ENCODE results near the gene DCAF7.

Gene DCAF7, protein sequence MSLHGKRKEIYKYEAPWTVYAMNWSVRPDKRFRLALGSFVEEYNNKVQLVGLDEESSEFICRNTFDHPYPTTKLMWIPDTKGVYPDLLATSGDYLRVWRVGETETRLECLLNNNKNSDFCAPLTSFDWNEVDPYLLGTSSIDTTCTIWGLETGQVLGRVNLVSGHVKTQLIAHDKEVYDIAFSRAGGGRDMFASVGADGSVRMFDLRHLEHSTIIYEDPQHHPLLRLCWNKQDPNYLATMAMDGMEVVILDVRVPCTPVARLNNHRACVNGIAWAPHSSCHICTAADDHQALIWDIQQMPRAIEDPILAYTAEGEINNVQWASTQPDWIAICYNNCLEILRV

DNA sequence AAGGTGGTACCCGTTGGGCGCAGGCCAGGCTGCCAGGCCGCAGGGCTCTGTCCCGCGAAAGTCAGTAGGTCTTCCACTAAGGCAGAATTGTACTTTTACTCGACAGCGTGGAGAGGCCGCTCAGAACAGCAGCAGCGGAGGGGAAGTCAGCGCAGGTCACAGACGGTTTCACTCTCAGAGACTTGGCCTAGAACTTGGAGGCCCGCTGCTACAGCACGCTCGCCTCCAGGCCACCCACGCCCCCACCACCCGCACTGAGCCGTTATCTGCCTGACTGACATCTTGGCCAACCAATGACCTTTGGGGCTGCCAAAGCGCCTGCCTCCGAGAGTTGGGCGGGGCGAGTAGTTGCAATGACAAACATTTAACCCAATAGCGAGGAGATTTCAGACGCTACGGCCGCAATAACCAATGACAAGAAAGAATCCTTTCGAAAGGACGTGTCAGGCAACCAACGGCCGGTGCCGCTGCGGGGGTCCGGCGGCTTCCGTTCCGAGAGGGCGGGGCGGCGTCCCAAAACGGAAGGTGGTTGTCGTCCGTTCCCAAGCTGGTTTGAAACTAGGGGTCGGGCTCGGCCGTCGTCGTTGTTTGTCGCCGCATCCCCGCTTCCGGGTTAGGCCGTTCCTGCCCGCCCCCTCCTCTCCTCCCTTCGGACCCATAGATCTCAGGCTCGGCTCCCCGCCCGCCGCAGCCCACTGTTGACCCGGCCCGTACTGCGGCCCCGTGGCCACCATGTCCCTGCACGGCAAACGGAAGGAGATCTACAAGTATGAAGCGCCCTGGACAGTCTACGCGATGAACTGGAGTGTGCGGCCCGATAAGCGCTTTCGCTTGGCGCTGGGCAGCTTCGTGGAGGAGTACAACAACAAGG, at the start of gene DCAF7:
Gene DCAF7 (plus strand): TSS at position 532 of the 871 bp plus-strand sequence. CDS start 201 bp downstream, at position 733.
- DNase-seq (ENCODE audit: low spot score): peak; percentile 100

DNA sequence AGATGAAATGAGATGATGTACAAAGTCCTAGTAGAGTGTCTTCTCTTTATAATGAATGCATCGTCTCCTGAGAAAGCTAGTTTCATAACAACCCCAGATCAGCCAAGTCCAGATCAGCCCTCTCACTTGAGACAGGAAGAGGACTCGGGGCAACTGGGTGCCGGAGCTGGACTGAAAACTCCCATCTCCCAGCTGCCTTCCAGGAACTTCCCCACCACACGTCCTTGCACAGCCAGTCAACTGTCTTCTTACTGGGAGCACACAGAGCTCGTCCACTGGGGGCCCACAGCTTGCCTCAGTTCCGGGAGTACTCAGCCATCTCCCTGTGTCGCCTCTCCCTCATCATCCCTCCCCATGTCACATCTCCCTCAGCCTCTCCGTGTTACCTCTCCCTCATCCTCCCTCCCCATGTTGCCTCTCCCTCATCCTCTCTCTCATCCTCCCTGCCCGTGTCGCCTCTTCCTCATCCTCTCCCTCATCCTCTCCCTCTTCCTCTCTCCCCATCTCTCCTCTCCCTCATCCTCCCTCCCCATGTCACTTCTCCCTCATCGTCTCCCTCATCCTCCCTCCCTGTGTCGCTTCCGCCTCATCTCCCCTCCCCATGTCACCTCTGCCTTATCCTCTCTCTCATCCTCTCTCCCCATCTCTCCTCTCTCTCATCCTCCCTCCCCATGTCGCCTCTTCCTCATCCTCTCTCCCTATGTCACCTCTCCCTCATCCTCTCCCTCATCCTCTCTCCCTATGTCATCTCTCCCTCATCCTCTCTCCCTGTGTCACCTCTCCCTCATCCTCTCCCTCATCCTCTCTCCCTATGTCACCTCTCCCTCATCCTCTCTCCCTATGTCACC, 49.5 kb upstream of the DCAF7 start:
- DNase-seq (ENCODE audit: low spot score): no peak

DNA sequence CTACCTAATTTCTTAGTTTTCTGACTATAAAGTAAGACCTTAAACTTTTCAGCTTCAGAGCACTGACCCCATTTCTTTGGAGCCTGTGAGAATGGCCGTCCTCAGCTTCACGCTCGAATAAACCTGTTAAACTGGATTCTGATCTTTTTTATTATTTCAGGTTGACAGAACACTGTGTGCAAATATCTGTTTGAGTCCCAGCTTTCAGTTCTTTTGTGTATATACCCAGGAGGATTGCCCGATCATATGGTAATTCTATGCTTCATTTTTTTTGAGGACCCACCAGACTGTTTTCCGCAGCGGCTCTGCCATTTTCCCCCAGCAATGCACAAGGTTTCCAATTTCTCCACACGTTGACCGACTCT, 47.0 kb upstream of the DCAF7 start:
- DNase-seq (ENCODE audit: low spot score): no peak

DNA sequence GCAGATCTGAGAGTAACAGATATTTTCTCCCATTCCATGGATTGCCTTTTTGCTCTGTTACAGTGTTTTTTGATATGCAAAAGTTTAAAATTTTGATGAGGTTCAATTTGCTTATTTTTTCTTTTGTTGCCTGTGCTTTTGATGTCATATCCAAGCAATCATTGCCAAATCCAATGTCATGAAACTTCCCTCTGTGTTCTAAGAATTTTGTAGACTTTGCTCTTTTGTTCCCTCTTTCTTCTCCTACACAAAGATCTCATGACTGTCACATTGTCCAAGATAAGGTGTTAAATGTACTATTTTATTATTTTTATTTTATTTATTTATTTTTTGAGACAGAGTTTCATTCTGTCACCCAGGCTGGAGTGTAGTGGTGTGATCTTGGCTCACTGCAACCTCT, 46.0 kb upstream of the DCAF7 start:
- no peak for DNase-seq (ENCODE audit: low spot score)

DNA sequence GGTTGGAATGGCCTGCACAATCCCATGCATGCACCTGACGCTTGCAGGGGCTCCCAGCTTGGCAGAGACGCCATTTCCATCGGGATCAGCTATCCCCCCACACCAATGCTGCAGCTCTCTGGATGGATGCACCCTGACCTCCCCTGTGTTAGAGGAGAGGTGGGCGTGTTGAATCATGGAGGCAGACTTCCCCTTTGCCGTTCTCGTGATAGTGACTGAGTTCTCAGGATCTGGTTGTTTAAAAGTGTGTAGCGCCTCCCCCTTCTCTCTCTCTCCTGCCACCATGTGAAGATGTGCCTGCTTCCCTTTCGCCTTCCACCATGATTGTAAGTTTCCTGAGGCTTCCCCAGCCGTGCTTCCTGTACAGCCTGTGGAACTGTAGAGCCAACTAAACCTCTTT, 44.9 kb upstream of the DCAF7 start:
- DNase-seq (ENCODE audit: low spot score): no peak

DNA sequence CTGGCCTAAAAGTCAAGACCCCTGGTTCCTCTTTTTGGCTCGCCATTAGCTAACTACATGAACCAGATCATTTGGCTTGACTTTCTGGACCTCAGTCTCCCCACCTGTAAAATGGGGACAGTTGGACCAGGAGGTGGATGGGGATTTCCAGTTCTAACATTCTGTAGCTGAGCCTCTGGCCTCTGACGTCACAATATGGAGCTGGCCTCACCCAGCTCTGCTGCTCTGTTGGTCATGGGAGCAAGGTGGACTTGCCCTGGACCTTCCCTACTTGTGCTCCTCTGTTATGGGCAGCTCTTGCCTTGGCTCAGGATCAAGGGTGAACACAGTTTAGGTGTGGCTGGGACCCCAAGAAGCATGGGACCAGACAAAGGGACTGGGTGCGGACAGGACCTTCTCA, 43.6 kb upstream of the DCAF7 start:
- DNase-seq (ENCODE audit: low spot score): no peak

DNA sequence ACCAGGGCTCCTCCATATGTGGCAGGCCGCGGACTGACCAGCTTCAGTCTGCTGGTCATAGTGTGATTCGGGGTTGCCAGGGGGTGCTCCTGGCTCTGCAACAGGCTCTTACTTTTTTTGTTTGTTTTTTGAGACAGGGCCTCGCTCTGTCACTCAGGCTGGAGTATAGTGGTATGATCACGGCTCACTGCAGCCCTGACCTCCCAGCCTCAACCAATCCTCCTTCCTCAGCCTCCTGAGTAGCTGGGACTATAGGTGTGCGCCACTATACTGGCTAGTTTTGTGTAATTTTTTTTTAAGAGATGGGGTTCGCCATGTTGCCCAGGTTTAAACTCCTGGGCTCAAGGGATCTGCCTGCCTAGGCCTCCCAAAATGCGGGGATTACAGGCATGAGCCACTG, 38.9 kb upstream of the DCAF7 start:
- DNase-seq (ENCODE audit: low spot score): no peak

DNA sequence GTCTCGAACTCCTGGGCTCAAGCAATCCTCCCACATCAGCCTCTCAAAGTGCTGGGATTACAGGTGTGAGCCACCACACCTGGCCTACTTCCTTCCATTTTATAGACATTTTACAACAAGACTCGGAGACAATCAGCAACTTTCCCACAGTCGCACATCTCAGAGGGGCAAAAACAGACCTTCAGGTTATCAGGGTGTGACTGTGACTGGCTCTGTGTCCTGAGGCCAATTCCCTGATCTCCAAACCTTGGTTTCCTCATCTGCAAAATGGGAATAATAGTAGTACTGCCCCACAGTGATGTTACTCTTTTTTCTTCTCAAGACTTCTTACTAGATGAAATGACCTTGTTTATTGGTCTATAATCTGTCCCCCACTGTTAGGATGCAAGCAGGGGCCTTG, 37.9 kb upstream of the DCAF7 start:
- DNase-seq (ENCODE audit: low spot score): no peak

DNA sequence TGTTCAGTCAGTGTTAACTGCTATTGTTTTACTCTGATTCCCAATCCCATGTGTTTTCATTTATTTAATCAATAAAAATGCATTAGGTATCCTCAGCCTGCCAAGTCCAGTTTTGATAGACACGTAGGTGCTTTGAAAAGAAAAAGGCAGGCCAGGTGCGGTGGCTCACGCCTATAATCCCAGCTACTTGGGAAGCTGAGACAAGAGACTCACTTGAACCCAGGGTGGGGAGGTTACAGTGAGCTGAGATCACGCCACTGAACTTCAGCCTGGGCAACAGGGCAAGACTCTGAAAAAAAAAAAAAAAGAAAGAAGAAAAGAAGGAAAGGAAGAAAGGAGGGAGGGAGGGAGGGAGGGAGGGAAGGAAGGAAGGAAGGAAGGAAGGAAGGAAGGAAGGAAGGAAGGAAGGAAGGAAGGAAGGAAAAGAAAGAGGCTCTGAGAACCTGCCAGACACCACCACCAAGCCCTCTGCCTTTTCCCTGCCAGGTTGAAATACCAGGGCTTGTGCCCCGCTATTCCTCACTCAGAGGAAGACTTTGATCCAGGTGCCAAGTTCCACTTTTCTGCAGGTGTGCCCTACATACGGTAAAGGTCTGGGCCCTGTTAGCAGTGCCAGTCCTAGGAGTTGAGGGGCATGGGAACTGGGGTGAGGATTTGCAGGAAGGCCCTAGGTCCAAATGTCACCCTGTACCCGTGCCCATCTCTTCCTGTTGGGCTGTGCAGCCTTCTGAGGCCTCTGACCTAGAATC, 37.2 kb upstream of the DCAF7 start:
- DNase-seq (ENCODE audit: low spot score): no peak

DNA sequence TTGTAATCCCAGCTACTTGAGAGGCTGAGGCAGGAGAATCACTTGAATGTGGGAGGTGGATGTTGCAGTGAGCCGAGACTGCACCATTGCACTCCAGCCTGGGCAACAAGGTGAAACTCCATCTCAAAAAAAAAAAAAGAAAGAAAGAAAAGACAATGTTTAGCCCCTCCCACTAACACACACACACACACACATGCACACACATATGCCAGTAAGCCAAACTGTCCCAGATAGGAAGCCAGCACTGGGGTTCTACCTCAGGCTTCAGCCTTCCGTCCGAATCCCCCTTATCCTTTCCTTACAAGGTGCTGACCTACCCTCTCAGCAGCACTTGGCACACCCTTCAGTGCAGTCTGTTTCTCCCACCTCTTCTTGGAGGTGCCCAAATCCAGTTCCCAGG, 35.8 kb upstream of the DCAF7 start:
- DNase-seq (ENCODE audit: low spot score): no peak

DNA sequence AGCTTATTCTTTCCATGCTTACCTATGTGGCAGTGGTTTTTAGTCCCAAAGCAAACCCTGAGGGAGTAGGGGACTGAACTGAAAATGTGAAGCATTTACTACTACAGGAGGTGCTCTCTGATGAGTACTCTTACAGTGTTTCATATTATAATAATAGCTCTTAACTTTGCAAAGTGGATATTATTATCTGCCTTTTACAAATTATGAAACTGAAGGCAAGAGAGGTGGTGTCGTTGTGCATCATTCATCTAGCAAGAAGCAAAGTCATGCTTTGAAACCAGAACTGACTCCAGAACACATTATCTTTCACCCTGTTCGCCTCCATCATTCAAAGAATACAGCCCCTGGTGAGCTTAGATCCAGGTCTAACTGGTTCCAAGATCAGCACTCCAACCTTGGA, 35.3 kb upstream of the DCAF7 start:
- DNase-seq (ENCODE audit: low spot score): no peak

DNA sequence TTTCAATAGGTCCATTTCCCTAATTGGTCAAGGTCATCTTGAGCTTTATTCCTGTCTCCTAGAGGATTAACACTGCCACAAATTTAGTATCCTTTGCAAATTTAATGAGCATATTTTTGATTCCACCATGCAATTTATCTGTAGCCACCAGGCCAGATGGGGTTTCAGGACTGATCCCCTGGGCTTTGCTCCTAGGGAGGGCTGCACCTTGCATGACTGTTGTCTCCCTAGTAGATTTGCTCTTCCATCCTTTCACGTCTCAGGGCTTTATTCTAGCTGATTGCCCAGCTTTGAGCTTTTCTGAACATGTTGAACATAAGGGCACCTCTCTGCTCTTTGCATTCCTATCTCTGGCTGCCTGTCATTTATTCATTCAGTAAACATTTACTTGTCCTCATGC, 34.9 kb upstream of the DCAF7 start:
- DNase-seq (ENCODE audit: low spot score): no peak

DNA sequence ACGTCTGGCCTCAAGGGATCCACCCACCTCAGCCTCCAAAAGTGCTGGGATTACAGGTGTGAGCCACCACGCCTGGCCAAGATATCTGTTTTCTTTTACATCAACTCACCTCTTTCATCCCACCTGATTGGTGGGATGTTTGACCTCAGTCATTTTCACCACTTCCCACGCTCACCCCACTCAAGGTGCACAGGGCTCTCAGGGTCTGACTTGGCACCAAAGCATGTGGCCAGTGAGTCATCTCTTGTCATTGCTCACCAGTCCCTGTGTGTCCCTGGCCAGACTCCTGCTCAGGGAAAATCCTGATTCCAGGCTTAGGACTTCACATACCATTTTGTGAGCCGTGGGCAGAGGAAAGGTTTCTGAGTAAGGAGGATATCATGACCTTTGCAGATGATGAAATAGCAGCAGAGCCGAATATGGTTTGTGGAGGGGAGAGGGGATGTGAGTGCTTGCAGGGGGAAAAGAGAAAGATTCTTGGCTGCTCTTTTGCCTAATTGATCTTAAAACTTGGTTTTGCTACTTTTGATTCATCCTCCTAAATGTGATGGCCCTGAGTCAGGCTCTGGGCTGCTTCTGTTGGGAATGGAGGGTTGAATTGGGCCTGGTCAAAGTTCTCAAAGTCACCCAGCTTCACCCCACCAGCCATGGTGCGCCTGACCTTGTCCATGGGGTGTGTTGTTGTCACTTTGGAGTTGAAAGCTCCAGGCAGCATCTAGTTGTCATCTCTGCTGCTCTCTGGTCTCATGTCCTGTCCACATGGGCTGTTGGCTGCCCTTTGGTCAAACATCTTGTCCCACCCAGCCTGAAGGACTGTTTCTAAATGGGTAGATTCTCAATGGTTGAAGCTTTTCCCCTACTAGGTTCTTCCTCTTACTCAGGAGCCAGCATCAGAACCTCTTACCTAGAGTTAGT, 33.1 kb upstream of the DCAF7 start:
- peak; percentile 38 for DNase-seq (ENCODE audit: low spot score)

DNA sequence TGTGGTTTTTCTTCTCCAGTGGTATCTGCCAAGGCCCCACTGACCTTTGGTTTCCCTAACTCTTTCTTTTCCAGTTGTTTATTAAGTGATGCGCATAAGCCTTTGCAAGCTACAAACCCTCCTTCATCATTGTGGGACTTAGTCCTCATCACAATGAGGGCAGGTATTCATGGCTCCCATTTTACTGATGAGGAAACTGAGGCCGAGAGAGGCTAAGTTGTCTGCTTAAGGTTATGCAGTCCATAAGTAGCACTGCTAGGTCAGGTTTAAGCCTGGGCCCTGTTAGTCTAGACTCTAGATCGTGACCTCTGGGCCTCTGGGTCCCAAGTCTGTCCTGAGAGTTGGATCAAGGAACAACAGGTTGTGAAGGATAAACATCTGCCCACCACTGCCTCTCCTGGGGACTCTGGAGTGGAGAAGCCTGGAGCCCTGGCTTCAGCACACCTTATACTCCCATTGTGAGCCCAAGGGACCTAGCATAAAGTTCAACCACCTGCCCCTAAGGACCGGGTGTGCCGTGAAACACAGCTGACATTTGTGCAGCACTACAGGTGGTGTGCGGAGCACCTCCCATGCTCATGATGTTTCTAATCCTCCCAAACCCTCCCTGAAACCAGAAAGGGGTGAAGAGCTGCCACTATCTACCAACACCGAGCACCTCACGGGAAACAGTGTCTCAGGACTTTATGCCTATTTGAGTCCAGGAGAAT, 32.3 kb upstream of the DCAF7 start:
- no peak for DNase-seq (ENCODE audit: low spot score)

DNA sequence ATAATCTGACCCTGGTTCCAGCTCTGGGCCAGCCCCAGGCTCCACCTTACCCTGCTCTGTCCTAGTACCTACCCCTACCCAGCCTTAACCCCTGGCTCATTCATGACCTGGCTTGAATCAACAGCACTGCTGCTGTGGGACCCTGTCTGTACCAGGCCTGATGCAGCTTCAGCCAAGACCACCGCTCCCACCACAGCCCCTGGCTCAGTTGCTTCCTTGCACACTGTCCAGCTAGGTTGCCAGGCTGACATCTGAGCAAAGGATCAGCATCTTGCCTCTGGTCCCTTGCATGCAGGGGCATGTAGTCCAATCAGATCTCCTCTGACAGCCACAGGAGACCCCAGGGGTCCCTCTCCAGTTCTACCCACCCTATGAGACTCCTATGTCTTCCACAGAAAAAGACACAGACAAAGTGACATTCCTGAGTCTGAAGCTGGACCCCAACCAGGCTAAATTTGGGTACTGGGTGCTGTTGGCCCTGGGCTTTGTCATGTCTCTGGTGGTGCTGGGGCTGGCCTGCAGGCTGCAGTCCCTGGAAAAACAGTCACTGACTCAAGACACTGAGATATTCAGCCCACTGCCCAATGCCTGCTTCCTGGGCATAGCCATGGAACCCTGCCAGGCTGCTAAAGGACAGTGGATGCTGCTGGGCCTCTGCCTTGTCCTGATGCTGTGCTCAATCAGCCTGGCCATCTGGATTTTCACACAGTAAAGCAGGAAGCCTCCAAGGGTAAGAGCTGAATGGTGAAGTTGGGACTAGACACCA, 31.0 kb upstream of the DCAF7 start:
- DNase-seq (ENCODE audit: low spot score): no peak

DNA sequence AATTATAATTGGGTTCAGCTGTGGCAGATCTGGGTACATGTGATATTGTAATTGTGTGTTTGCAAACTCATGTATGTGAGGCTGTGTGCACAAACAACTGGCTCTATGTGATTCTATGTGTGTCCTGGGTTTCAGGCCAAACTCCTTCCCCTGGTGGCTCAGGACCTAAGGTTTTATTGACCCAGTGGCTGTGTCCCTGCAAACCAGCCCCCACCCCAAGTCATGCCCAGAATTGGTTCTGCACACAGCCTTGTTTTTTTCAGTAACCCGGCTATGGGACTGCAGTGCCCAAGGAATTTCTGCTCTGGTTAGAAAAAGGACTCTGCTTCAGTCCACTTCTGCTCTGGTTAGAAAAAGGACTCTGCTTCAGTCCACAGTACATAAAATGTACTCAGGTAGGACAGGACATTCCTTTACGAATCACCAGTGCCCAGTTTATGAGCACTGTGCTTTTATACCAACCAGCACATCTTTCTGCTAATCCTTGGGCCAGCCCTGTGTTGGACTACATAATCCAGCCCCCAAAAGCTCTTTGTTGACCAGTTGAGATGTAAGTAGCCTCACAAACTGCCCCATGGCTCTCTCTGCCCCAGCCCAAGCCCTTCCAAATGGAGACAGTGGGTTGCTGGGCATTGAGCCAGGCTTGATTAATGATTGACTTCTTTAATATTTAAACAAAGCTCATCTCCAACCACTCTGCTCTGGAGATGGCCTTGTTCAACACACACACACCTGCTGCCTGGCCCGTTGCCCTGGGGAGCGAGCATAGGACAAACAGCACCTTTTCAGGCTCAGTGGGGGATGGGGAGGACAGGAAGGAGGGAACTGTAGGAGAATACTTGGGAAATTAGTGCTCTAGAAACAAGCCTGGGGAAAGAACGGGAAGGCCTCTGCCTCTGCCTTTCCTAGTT, 30.1 kb upstream of the DCAF7 start:
- no peak for DNase-seq (ENCODE audit: low spot score)

DNA sequence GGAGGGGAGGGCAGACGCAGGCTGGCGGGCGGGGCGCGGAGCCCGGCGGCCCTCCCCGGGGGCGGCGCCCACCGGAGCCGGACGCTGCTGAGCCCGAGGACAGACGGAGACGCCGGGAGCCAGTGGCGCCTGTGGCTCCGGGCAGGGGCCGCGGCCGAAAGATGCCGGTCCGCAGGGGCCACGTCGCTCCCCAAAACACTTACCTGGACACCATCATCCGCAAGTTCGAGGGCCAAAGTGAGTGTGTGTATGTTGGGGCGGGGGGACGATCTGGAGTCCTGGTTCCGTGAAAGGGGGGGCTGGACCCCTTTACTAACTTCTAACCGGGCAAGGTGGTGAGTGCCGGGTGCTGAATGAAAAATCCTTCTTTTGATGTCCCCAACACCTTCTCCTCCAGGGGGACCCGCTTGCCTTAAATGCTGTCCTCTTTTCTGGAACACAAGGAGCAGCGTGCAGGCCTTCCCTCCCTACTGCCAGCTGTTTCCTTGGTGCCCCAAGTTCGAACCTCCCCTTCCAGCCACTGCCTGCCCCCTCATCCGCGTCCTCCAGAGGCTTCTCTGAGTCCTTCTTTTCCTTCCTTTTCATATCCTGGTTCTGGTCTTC, 26.9 kb upstream of the DCAF7 start, which contains the start of gene KCNH6:
Gene KCNH6 (plus strand): TSS at position 106 of the 603 bp plus-strand sequence. CDS start 56 bp downstream, at position 162.
- no peak for DNase-seq (ENCODE audit: low spot score)

DNA sequence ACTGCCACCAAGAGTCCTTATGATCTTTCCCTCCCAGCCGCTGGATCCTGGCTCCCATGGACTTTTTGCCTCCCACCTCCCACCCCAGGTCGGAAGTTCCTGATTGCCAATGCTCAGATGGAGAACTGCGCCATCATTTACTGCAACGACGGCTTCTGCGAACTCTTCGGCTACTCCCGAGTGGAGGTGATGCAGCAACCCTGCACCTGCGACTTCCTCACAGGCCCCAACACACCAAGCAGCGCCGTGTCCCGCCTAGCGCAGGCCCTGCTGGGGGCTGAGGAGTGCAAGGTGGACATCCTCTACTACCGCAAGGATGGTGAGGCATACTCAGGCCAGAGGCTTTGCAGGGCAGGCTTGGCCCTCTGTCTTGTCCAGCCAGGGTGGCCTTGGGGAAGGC, 26.2 kb upstream of the DCAF7 start:
- no peak for DNase-seq (ENCODE audit: low spot score)

Measured in GM03348 (cell line).